GM12878 (cell line): ENCODE measurements around the gene CDC14A. TPM values are rescaled to one million over a fixed set of nuclear protein-coding genes. Genes with fewer than 3 reads are reported as not detected.

Experiments
- polyA plus RNA-seq, 11 experiments: library from polyadenylated mRNA; depleted of rRNA in 4 of 11; unstranded in 6 of 11; stranded (reverse) in 5 of 11; fragments of >200 nt; fragmentation: Nextera tagmentation in 4 of 11; fragmentation: Illumina TruSeq in 1 of 11; extraction: Ambion mirVana in 4 of 11; extraction: Trizol in 1 of 11; gene quantifications; 1 replicate in 1 of 11; 2 replicates in 10 of 11; pipeline versions ENCODE4 v1.2.1 to v1.2.3, GENCODE V29; 2011 to 2016; ENCODE audit warnings: inconsistent platforms in 2 of 11, missing spikeins in 2 of 11, low read depth in 1 of 11
- total RNA-seq, 4 experiments: library from RNA; depleted of rRNA in 3 of 4; stranded (reverse); fragments of >200 nt in 3 of 4; fragmentation: Illumina TruSeq in 1 of 4; extraction: Trizol in 1 of 4; gene quantifications; 2 replicates each; pipeline versions ENCODE4 v1.2.1 to v1.2.3, GENCODE V29; 2013 to 2021

CDC14A gene
- total and polyA plus RNA-seq, 10 of the 15 experiments (the other 5 are each of a cell fraction or from before 2014, with no cell fraction given), result 1.5 to 7.1 (median 5.5) TPM

Other genes with a start within 250 kb of the CDC14A start
- gene SASS6, start 219.6 kb upstream of the CDC14A start, total RNA-seq (2014; rRNA removed), result 8.8 and 12.6 TPM in 2 replicates
- gene SASS6, start 219.6 kb upstream of the CDC14A start, total RNA-seq (2014; rRNA removed; fragmentation: Illumina TruSeq; extraction: Trizol), result 17.9 and 18.5 TPM in 2 replicates
- gene SASS6, start 219.6 kb upstream of the CDC14A start, total RNA-seq (2021), result 9.7 and 11.1 TPM in 2 replicates
- 7.0 and 11.1 TPM in 2 replicates for gene SASS6, start 219.6 kb upstream of the CDC14A start, polyA plus RNA-seq (2011; rRNA removed)
- gene SASS6, start 219.6 kb upstream of the CDC14A start, polyA plus RNA-seq (2014; fragmentation: Illumina TruSeq; extraction: Trizol), result 17.1 and 21.0 TPM in 2 replicates
- 10 to 100 TPM in 1 of 2 experiments, 1 to 10 TPM in 1; 8.2 to 10.7 TPM for gene SASS6, start 219.6 kb upstream of the CDC14A start, polyA plus RNA-seq (2014; fragmentation: Nextera tagmentation; extraction: Ambion mirVana)
- 6.6 and 6.7 TPM in 2 replicates for gene SASS6, start 219.6 kb upstream of the CDC14A start, polyA plus RNA-seq (2014; rRNA removed)
- gene SASS6, start 219.6 kb upstream of the CDC14A start, polyA plus RNA-seq (2016; fragmentation: Nextera tagmentation; extraction: Ambion mirVana), result 10 to 100 TPM; 11.2 to 11.9 TPM
- gene TRMT13, start 219.3 kb upstream of the CDC14A start, total RNA-seq (2014; rRNA removed), result 13.7 and 20.8 TPM in 2 replicates
- gene TRMT13, start 219.3 kb upstream of the CDC14A start, total RNA-seq (2014; rRNA removed; fragmentation: Illumina TruSeq; extraction: Trizol), result 21.1 and 21.6 TPM in 2 replicates
- gene TRMT13, start 219.3 kb upstream of the CDC14A start, total RNA-seq (2021), result 13.9 and 16.9 TPM in 2 replicates
- gene TRMT13, start 219.3 kb upstream of the CDC14A start, polyA plus RNA-seq (2011; rRNA removed), result 25.1 and 43.8 TPM in 2 replicates
- gene TRMT13, start 219.3 kb upstream of the CDC14A start, polyA plus RNA-seq (2014; fragmentation: Illumina TruSeq; extraction: Trizol), result 26.6 and 36.5 TPM in 2 replicates
- 10 to 100 TPM; 17.1 to 22.3 TPM for gene TRMT13, start 219.3 kb upstream of the CDC14A start, polyA plus RNA-seq (2014; fragmentation: Nextera tagmentation; extraction: Ambion mirVana)
- 15.0 and 24.4 TPM in 2 replicates for gene TRMT13, start 219.3 kb upstream of the CDC14A start, polyA plus RNA-seq (2014; rRNA removed)
- gene TRMT13, start 219.3 kb upstream of the CDC14A start, polyA plus RNA-seq (2016; fragmentation: Nextera tagmentation; extraction: Ambion mirVana), result 10 to 100 TPM; 18.9 to 23.3 TPM
- 0.33 and 0.51 TPM in 2 replicates for gene LRRC39, start 174.2 kb upstream of the CDC14A start, total RNA-seq (2014; rRNA removed)
- 0.76 and 0.88 TPM in 2 replicates for gene LRRC39, start 174.2 kb upstream of the CDC14A start, total RNA-seq (2014; rRNA removed; fragmentation: Illumina TruSeq; extraction: Trizol)
- 0.13 and 0.23 TPM in 2 replicates for gene LRRC39, start 174.2 kb upstream of the CDC14A start, total RNA-seq (2021)
- gene LRRC39, start 174.2 kb upstream of the CDC14A start, polyA plus RNA-seq (2011; rRNA removed), result 0.95 and 1.9 TPM in 2 replicates
- 1.0 and 1.3 TPM in 2 replicates for gene LRRC39, start 174.2 kb upstream of the CDC14A start, polyA plus RNA-seq (2014; fragmentation: Illumina TruSeq; extraction: Trizol)
- gene LRRC39, start 174.2 kb upstream of the CDC14A start, polyA plus RNA-seq (2014; fragmentation: Nextera tagmentation; extraction: Ambion mirVana), result under 1 TPM; 0.35 to 0.62 TPM
- 1.1 TPM in 2 replicates for gene LRRC39, start 174.2 kb upstream of the CDC14A start, polyA plus RNA-seq (2014; rRNA removed)
- gene LRRC39, start 174.2 kb upstream of the CDC14A start, polyA plus RNA-seq (2016; fragmentation: Nextera tagmentation; extraction: Ambion mirVana), result under 1 TPM; 0.39 to 0.50 TPM
- gene DBT, start 102.7 kb upstream of the CDC14A start, total RNA-seq (2014; rRNA removed), result 3.8 and 4.2 TPM in 2 replicates
- gene DBT, start 102.7 kb upstream of the CDC14A start, total RNA-seq (2014; rRNA removed; fragmentation: Illumina TruSeq; extraction: Trizol), result 7.5 and 8.7 TPM in 2 replicates
- gene DBT, start 102.7 kb upstream of the CDC14A start, total RNA-seq (2021), result 7.6 and 7.7 TPM in 2 replicates
- 15.9 and 29.6 TPM in 2 replicates for gene DBT, start 102.7 kb upstream of the CDC14A start, polyA plus RNA-seq (2011; rRNA removed)
- gene DBT, start 102.7 kb upstream of the CDC14A start, polyA plus RNA-seq (2014; fragmentation: Illumina TruSeq; extraction: Trizol), result 8.8 and 9.8 TPM in 2 replicates
- gene DBT, start 102.7 kb upstream of the CDC14A start, polyA plus RNA-seq (2014; fragmentation: Nextera tagmentation; extraction: Ambion mirVana), result 1 to 10 TPM; 2.1 to 3.0 TPM
- gene DBT, start 102.7 kb upstream of the CDC14A start, polyA plus RNA-seq (2014; rRNA removed), result 3.2 and 4.3 TPM in 2 replicates
- gene DBT, start 102.7 kb upstream of the CDC14A start, polyA plus RNA-seq (2016; fragmentation: Nextera tagmentation; extraction: Ambion mirVana), result 1 to 10 TPM; 6.7 to 7.1 TPM
- 37.1 and 39.3 TPM in 2 replicates for gene RTCA, start 86.3 kb upstream of the CDC14A start, total RNA-seq (2014; rRNA removed)
- gene RTCA, start 86.3 kb upstream of the CDC14A start, total RNA-seq (2014; rRNA removed; fragmentation: Illumina TruSeq; extraction: Trizol), result 31.3 and 34.5 TPM in 2 replicates
- 36.3 and 37.3 TPM in 2 replicates for gene RTCA, start 86.3 kb upstream of the CDC14A start, total RNA-seq (2021)
- 46.5 and 71.3 TPM in 2 replicates for gene RTCA, start 86.3 kb upstream of the CDC14A start, polyA plus RNA-seq (2011; rRNA removed)
- gene RTCA, start 86.3 kb upstream of the CDC14A start, polyA plus RNA-seq (2014; fragmentation: Illumina TruSeq; extraction: Trizol), result 29.2 and 41.4 TPM in 2 replicates
- gene RTCA, start 86.3 kb upstream of the CDC14A start, polyA plus RNA-seq (2014; fragmentation: Nextera tagmentation; extraction: Ambion mirVana), result 10 to 100 TPM; 10.3 to 23.6 TPM
- gene RTCA, start 86.3 kb upstream of the CDC14A start, polyA plus RNA-seq (2014; rRNA removed), result 37.4 and 37.8 TPM in 2 replicates
- gene RTCA, start 86.3 kb upstream of the CDC14A start, polyA plus RNA-seq (2016; fragmentation: Nextera tagmentation; extraction: Ambion mirVana), result 10 to 100 TPM; 59.4 to 63.5 TPM
- gene GPR88, start 185.6 kb downstream of the CDC14A start, total RNA-seq (2014; rRNA removed), result 0.06 TPM in 1 of 2 replicates, not detected in the other
- gene GPR88, start 185.6 kb downstream of the CDC14A start, total RNA-seq (2014; rRNA removed; fragmentation: Illumina TruSeq; extraction: Trizol), result not detected in 2 replicates
- not detected in 2 replicates for gene GPR88, start 185.6 kb downstream of the CDC14A start, total RNA-seq (2021)
- not detected in 2 replicates for gene GPR88, start 185.6 kb downstream of the CDC14A start, polyA plus RNA-seq (2011; rRNA removed)
- 0.01 TPM in 1 of 2 replicates, not detected in the other for gene GPR88, start 185.6 kb downstream of the CDC14A start, polyA plus RNA-seq (2014; fragmentation: Illumina TruSeq; extraction: Trizol)
- not detected for gene GPR88, start 185.6 kb downstream of the CDC14A start, polyA plus RNA-seq (2014; fragmentation: Nextera tagmentation; extraction: Ambion mirVana)
- gene GPR88, start 185.6 kb downstream of the CDC14A start, polyA plus RNA-seq (2014; rRNA removed), result not detected in 2 replicates
- not detected for gene GPR88, start 185.6 kb downstream of the CDC14A start, polyA plus RNA-seq (2016; fragmentation: Nextera tagmentation; extraction: Ambion mirVana)